OCI-M2 (cell line): ENCODE measurements around the gene EHD4.

Experiments
- DNase-seq: peaks from one replicate; lab custom pipeline; 2025; ENCODE audit not compliant: unreplicated experiment; lab: John Stamatoyannopoulos, UW

The EHD4 gene

GRCh38 chr15:41939986-41940385, 32.4 kb downstream of the EHD4 start:
- no peak for DNase-seq

GRCh38 chr15:41937568-41937923, 34.8 kb downstream of the EHD4 start:
- DNase-seq, result no peak

- no peak for DNase-seq
These were observed 35.4 kb downstream of the EHD4 start for GRCh38 chr15:41936649-41937567.

- no peak for DNase-seq
These were observed 36.2 kb downstream of the EHD4 start for GRCh38 chr15:41936155-41936554.

- no peak for DNase-seq
These were observed 36.8 kb downstream of the EHD4 start for GRCh38 chr15:41935566-41936020.

GRCh38 chr15:41934843-41935242, 37.5 kb downstream of the EHD4 start:
- DNase-seq, result no peak

- DNase-seq, result no peak
These were observed 38.6 kb downstream of the EHD4 start for GRCh38 chr15:41933771-41934170.

- DNase-seq, result no peak
These were observed 39.0 kb downstream of the EHD4 start for GRCh38 chr15:41933326-41933725.

GRCh38 chr15:41932511-41933289, 39.7 kb downstream of the EHD4 start:
- DNase-seq, result no peak

- DNase-seq, result no peak
These were observed 40.3 kb downstream of the EHD4 start for GRCh38 chr15:41932101-41932500.

- no peak for DNase-seq
These were observed 41.5 kb downstream of the EHD4 start for GRCh38 chr15:41930867-41931222.

GRCh38 chr15:41930221-41930866, 42.0 kb downstream of the EHD4 start:
- DNase-seq, result no peak

GRCh38 chr15:41928637-41929620, 43.4 kb downstream of the EHD4 start:
- DNase-seq, result no peak

- DNase-seq, result no peak
These were observed 44.3 kb downstream of the EHD4 start for GRCh38 chr15:41928100-41928499.

GRCh38 chr15:41927536-41927935, 44.8 kb downstream of the EHD4 start:
- no peak for DNase-seq

- no peak for DNase-seq
These were observed 45.9 kb downstream of the EHD4 start for GRCh38 chr15:41926185-41927056.

- no peak for DNase-seq
These were observed 47.2 kb downstream of the EHD4 start for GRCh38 chr15:41925086-41925608.

GRCh38 chr15:41923401-41923997, 48.9 kb downstream of the EHD4 start:
- no peak for DNase-seq

GRCh38 chr15:41922353-41922752, 50.0 kb downstream of the EHD4 start:
- no peak for DNase-seq
